ENCODE measurements around the gene GPM6B.

Gene GPM6B

GRCh38 chrX:13825178-13825762 is 8.4 kb upstream of the GPM6B start:
- DNase-seq (ENCODE audit: low read depth in 2 of 3, low spot score in 2 of 3) = no peak

GRCh38 chrX:13824746-13825145 is 7.9 kb upstream of the GPM6B start:
- no peak for DNase-seq (ENCODE audit: low read depth in 2 of 3, low spot score in 2 of 3)

- DNase-seq (ENCODE audit: low read depth in 2 of 3, low spot score in 2 of 3) = no peak
Observed at GRCh38 chrX:13821738-13822137, 4.8 kb upstream of the GPM6B start.

- no peak for DNase-seq (ENCODE audit: low read depth in 2 of 3, low spot score in 2 of 3)
Observed at GRCh38 chrX:13816176-13816575, 717 bp downstream of the GPM6B start.

GRCh38 chrX:13815664-13816063 is 1.2 kb downstream of the GPM6B start:
- DNase-seq (ENCODE audit: low read depth in 2 of 3, low spot score in 2 of 3) = no peak

- DNase-seq (ENCODE audit: low read depth in 2 of 3, low spot score in 2 of 3) = no peak
Observed at GRCh38 chrX:13808865-13809264, 8.0 kb downstream of the GPM6B start.

- no peak for DNase-seq (ENCODE audit: low read depth in 2 of 3, low spot score in 2 of 3)
Observed at GRCh38 chrX:13808293-13808692, 8.6 kb downstream of the GPM6B start.

- DNase-seq (ENCODE audit: low read depth in 2 of 3, low spot score in 2 of 3) = no peak
Observed at GRCh38 chrX:13805241-13805640, 11.7 kb downstream of the GPM6B start.

- DNase-seq (ENCODE audit: low read depth in 2 of 3, low spot score in 2 of 3) = no peak
Observed at GRCh38 chrX:13803116-13803515, 13.8 kb downstream of the GPM6B start.

GRCh38 chrX:13798184-13798583 is 18.7 kb downstream of the GPM6B start:
- no peak for DNase-seq (ENCODE audit: low read depth in 2 of 3, low spot score in 2 of 3)

- DNase-seq (ENCODE audit: low read depth in 2 of 3, low spot score in 2 of 3) = no peak
Observed at GRCh38 chrX:13797512-13797911, 19.4 kb downstream of the GPM6B start.

GRCh38 chrX:13794417-13794816 is 22.5 kb downstream of the GPM6B start:
- no peak for DNase-seq (ENCODE audit: low read depth in 2 of 3, low spot score in 2 of 3)

GRCh38 chrX:13793897-13794296 is 23.0 kb downstream of the GPM6B start:
- no peak for DNase-seq (ENCODE audit: low read depth in 2 of 3, low spot score in 2 of 3)

GRCh38 chrX:13791559-13791958 is 25.3 kb downstream of the GPM6B start:
- DNase-seq (ENCODE audit: low read depth in 2 of 3, low spot score in 2 of 3) = no peak

GRCh38 chrX:13791145-13791544 is 25.7 kb downstream of the GPM6B start:
- no peak for DNase-seq (ENCODE audit: low read depth in 2 of 3, low spot score in 2 of 3)

- DNase-seq (ENCODE audit: low read depth in 2 of 3, low spot score in 2 of 3) = no peak
Observed at GRCh38 chrX:13790206-13791131, 26.4 kb downstream of the GPM6B start.

- no peak for DNase-seq (ENCODE audit: low read depth in 2 of 3, low spot score in 2 of 3)
Observed at GRCh38 chrX:13786048-13786447, 30.8 kb downstream of the GPM6B start.

GRCh38 chrX:13780868-13781427 is 35.9 kb downstream of the GPM6B start:
- DNase-seq (ENCODE audit: low read depth in 2 of 3, low spot score in 2 of 3) = no peak

GRCh38 chrX:13778916-13779315 is 38.0 kb downstream of the GPM6B start:
- no peak for DNase-seq (ENCODE audit: low read depth in 2 of 3, low spot score in 2 of 3)

GRCh38 chrX:13776387-13776786 is 40.5 kb downstream of the GPM6B start:
- DNase-seq (ENCODE audit: low read depth in 2 of 3, low spot score in 2 of 3) = no peak

GRCh38 chrX:13775837-13776236 is 41.1 kb downstream of the GPM6B start:
- no peak for DNase-seq (ENCODE audit: low read depth in 2 of 3, low spot score in 2 of 3)

GRCh38 chrX:13774696-13775095 is 42.2 kb downstream of the GPM6B start:
- DNase-seq (ENCODE audit: low read depth in 2 of 3, low spot score in 2 of 3) = no peak

Data from activated CD8-positive, alpha-beta memory T cell treated with anti-CD3 and anti-CD28 coated beads for 48 hours (primary cell).